ENCODE results near the gene SYNJ2. TPM values are rescaled to one million over a fixed set of nuclear protein-coding genes. Genes with fewer than 3 reads are reported as not detected.

Gene SYNJ2
- polyA plus RNA-seq, 12 donors, result 8.0 to 12.1 (median 9.7) TPM; not detected in 1

GRCh38 chr6:158040051-158040803 is 58.6 kb downstream of the SYNJ2 start:
- DNase-seq, result no peak

- DNase-seq, result no peak
Observed at GRCh38 chr6:158040804-158041347, 59.2 kb downstream of the SYNJ2 start.

- no peak for DNase-seq
Observed at GRCh38 chr6:158041370-158041769, 59.7 kb downstream of the SYNJ2 start.

GRCh38 chr6:158041788-158042187 is 60.1 kb downstream of the SYNJ2 start:
- no peak for DNase-seq

- no peak for DNase-seq
Observed at GRCh38 chr6:158042245-158042798, 60.7 kb downstream of the SYNJ2 start.

GRCh38 chr6:158043008-158043407 is 61.3 kb downstream of the SYNJ2 start:
- DNase-seq, result no peak

- DNase-seq, result no peak
Observed at GRCh38 chr6:158043586-158044524, 62.2 kb downstream of the SYNJ2 start.

GRCh38 chr6:158044525-158044888 is 62.8 kb downstream of the SYNJ2 start:
- DNase-seq, result no peak

- no peak for DNase-seq
Observed at GRCh38 chr6:158046201-158047126, 64.8 kb downstream of the SYNJ2 start.

- DNase-seq, result no peak
Observed at GRCh38 chr6:158047127-158047518, 65.5 kb downstream of the SYNJ2 start.

GRCh38 chr6:158047563-158048323 is 66.1 kb downstream of the SYNJ2 start:
- no peak for DNase-seq

GRCh38 chr6:158048589-158048988 is 66.9 kb downstream of the SYNJ2 start:
- no peak for DNase-seq

GRCh38 chr6:158049055-158050028 is 67.7 kb downstream of the SYNJ2 start:
- no peak for DNase-seq

- no peak for DNase-seq
Observed at GRCh38 chr6:158050107-158050735, 68.6 kb downstream of the SYNJ2 start.

- no peak for DNase-seq
Observed at GRCh38 chr6:158050955-158051354, 69.3 kb downstream of the SYNJ2 start.

GRCh38 chr6:158051968-158052367 is 70.3 kb downstream of the SYNJ2 start:
- no peak for DNase-seq

- DNase-seq, result no peak
Observed at GRCh38 chr6:158053377-158054313, 72.0 kb downstream of the SYNJ2 start.
